HEK293 (cell line): Measurements from ENCODE around the gene TMPRSS7.

ENCODE experiments used
- ZNF747 ChIP-seq: fragments of 450-650 bp; formaldehyde crosslinking; IDR thresholded peaks from 2 replicates; pipeline ENCODE4 v1.5.1; 2016; ENCODE audit warnings: missing biosample characterization, missing genetic modification characterization
- TF ChIP-seq, protein P1 (sequence below): fragments of 450-650 bp; formaldehyde crosslinking; IDR thresholded peaks from 2 replicates; pipeline ENCODE4 v1.5.1; 2016; ENCODE audit warnings: missing biosample characterization, missing genetic modification characterization
- TF ChIP-seq, protein P2 (sequence below): fragments of 450-650 bp; formaldehyde crosslinking; IDR thresholded peaks from 2 replicates; pipeline ENCODE4 v1.5.1; 2016; ENCODE audit warnings: missing biosample characterization, missing genetic modification characterization

DNA sequence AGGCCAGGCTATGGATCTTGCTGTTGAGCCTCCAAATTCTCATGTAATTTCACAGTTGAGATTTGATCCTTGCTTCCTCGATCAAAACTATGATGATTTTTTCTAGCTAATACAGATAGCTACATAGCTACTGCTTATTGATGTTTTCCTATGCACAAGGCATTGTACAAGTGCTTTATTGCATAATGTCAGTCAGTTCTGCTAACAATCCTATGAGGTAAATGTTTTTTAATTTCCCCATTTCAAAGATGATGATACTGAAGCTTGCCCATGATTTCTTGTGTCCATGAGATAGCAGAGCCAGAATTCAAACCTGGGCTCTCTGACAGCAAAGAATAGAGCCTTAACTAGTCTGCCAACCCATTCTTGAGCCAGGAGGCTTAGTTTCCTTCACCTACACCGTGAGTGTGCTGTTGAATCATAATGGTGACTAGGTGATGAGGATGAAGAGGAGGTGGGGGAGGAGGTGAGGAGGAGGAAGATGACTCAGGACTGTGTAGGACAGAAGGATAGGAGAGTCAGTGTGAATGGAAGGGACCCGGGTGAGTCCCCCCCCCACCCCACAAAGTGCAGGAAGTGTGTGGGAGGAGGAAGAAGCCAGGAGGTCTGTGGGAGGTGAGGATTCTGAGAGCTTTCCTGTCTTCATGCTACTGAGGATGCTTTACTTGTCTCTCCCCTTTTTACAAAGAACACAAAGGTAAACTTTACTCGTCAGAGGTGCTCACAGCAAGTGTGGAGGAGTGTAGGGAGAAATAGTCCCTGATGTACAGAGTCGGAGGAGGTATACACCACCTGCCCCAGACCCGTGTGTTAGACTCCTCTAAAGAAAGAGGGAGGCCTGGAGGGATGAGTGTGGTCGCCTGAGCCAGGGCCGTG, 32.2 kb upstream of the TMPRSS7 start:
- TF ChIP-seq, protein P1, sequence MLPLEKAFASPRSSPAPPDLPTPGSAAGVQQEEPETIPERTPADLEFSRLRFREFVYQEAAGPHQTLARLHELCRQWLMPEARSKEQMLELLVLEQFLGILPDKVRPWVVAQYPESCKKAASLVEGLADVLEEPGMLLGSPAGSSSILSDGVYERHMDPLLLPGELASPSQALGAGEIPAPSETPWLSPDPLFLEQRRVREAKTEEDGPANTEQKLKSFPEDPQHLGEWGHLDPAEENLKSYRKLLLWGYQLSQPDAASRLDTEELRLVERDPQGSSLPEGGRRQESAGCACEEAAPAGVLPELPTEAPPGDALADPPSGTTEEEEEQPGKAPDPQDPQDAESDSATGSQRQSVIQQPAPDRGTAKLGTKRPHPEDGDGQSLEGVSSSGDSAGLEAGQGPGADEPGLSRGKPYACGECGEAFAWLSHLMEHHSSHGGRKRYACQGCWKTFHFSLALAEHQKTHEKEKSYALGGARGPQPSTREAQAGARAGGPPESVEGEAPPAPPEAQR (tag by site-specific recombination), result no peak
- TF ChIP-seq ZNF747, result no peak
- TF ChIP-seq, protein P2, sequence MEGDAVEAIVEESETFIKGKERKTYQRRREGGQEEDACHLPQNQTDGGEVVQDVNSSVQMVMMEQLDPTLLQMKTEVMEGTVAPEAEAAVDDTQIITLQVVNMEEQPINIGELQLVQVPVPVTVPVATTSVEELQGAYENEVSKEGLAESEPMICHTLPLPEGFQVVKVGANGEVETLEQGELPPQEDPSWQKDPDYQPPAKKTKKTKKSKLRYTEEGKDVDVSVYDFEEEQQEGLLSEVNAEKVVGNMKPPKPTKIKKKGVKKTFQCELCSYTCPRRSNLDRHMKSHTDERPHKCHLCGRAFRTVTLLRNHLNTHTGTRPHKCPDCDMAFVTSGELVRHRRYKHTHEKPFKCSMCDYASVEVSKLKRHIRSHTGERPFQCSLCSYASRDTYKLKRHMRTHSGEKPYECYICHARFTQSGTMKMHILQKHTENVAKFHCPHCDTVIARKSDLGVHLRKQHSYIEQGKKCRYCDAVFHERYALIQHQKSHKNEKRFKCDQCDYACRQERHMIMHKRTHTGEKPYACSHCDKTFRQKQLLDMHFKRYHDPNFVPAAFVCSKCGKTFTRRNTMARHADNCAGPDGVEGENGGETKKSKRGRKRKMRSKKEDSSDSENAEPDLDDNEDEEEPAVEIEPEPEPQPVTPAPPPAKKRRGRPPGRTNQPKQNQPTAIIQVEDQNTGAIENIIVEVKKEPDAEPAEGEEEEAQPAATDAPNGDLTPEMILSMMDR (tag by site-specific recombination), result no peak
